Measurements from ENCODE around the gene SS18L1.

GRCh38 chr20:62197311-62197710 is 53.7 kb downstream of the SS18L1 start:
- TF ChIP-seq ESRRG (CRISPR knock-in tag; IDR thresholded peaks at IDR 0.05) (no peak), ZFP30 (CRISPR knock-in tag; IDR thresholded peaks at IDR 0.05) (no peak), ARNTL (CRISPR knock-in tag; IDR thresholded peaks at IDR 0.05; ENCODE audit: borderline replicate concordance, low read depth) (no peak), PATZ1 (CRISPR knock-in tag; IDR thresholded peaks at IDR 0.05; ENCODE audit: borderline replicate concordance) (no peak), ZNF8 (CRISPR knock-in tag; IDR thresholded peaks at IDR 0.05) (no peak), POU6F1 (CRISPR knock-in tag; IDR thresholded peaks at IDR 0.05; ENCODE audit: borderline replicate concordance, low read depth) (no peak)

Measured in SK-N-SH treated with all-trans-retinoic acid at 6 μM for 48 hours (cell line).